ENCODE results near the gene MEF2D. TPM values are rescaled to one million over a fixed set of nuclear protein-coding genes. Genes with fewer than 3 reads are reported as not detected.

MEF2D gene
- total and polyA plus RNA-seq, 9 donors = 16.8 to 75.3 (median 58.2) TPM

DNA sequence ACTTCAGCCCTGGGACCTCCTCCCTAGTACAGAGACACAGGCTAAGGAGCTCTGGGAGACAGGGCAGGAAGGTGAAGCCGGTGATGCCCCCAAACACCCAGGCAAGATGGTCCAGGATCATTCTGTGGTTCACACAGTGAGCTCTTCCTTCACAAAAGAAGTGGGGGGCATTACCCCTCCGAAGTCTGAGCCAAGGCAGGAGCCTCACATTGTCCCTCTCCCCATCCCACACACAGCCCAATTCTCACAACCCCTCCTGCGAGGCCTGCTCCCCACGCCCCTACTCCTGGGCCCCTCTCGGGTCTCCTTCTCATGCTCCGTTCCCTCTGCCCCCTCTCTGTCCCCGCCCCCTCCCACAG lies 10.7 kb downstream of the MEF2D start:
- Histone ChIP-seq H3K9me3 (replicated peaks; ENCODE audit: control insufficient read depth, low read depth, low read length) (no peaks in the 10 kb centered on the region), H3K27ac (ENCODE audit: low read length) (peak overlapping the region; percentile 95), H3K36me3 (ENCODE audit: control insufficient read depth, insufficient read depth, low read length) (peaks cover 33% of the 10 kb centered on the region), H3K4me3 (ENCODE audit: low read length) (peak overlapping the region; percentile 23), H3K4me1 (ENCODE audit: control insufficient read depth, insufficient read depth, low read length) (peaks cover 80% of the 10 kb centered on the region), H3K27me3 (ENCODE audit: control insufficient read depth, insufficient read depth, low read length) (no peaks in the 10 kb centered on the region)
- 16% methylated on average over 7 of the region's 7 CpGs for WGBS (ENCODE audit: insufficient coverage)
- no peak for DNase-seq

DNA sequence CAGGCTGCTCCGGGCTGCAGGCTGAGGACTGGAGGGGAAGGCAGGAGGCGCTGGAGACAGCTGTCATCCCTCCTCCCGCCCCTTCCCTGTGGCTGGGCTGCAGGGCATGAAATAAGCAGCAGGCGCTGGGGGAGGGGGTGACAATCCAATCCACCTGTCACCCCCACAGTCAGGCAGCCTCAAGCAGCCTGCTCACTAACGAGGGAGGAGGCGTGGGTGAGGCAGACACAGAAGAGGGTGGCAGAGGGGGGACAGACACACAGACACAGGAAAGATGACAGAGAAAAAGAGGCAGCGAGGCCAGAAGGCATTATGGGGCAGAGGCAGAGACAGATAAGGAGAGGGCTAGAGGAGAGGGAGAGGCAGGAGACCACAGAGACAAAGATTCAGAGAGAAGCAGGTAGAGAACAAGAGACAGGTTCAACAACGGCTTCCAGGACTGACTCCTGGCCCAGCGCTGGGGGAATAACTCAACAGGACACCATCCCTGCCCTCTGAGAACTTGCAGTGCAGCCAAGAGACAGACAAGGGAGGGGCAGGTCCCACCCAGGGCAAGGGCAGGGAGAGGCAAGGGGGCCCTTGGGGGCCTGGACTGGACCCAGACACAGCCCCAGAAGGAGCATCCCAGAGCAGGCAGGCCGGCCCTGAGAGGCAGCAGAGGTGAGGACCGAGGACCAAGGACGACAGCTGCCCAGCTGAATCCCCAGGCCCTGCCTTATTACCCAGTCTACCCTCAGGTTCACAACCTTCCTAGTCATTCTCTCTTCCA lies 11.2 kb downstream of the MEF2D start:
- H3K9me3 ChIP-seq (replicated peaks; ENCODE audit: control insufficient read depth, low read depth, low read length) = no peaks in the 10 kb centered on the region
- H3K27me3 ChIP-seq (ENCODE audit: control insufficient read depth, insufficient read depth, low read length) = no peaks in the 10 kb centered on the region
- peak; percentile 88 for DNase-seq
- 26% methylated on average over 4 of the region's 12 CpGs for WGBS (ENCODE audit: insufficient coverage)
- peak overlapping the region; percentile 95 for H3K27ac ChIP-seq (ENCODE audit: low read length)
- peak overlapping the region; percentile 23 for H3K4me3 ChIP-seq (ENCODE audit: low read length)
- peaks cover 75% of the 10 kb centered on the region for H3K4me1 ChIP-seq (ENCODE audit: control insufficient read depth, insufficient read depth, low read length)
- peaks cover 33% of the 10 kb centered on the region for H3K36me3 ChIP-seq (ENCODE audit: control insufficient read depth, insufficient read depth, low read length)

DNA sequence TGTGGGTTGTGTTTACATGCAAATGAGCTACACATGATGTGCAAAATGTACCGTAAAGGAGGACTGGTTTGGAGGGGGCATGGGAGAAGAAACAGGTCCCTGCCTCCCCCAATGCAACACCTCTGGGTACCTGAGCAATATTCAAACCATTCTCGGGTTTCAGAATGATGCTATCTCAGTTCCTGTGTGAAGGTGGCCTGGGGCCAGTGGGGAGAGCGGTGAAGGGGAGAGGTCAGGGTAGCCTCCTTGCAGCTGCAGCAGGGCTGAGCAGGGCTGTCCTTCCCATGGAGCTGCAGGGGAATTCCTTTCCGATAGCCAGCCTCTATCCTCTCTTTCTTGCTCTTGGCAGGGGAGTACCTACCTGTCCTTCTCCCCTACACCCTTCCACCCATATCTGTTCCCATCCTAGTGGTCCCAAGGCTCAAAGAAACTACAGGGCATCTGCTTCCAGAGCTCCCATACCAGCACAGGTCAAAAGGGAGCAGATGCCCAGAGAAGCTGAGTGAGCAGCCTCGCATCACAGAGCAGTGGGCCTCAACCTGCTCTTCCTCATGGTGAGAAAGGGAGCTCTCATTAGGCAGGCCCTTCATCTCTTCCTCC lies 11.9 kb downstream of the MEF2D start:
- Histone ChIP-seq H3K4me1 (ENCODE audit: control insufficient read depth, insufficient read depth, low read length) (peaks cover 68% of the 10 kb centered on the region), H3K9me3 (replicated peaks; ENCODE audit: control insufficient read depth, low read depth, low read length) (no peaks in the 10 kb centered on the region), H3K27me3 (ENCODE audit: control insufficient read depth, insufficient read depth, low read length) (no peaks in the 10 kb centered on the region), H3K4me3 (ENCODE audit: low read length) (no peak overlapping the region), H3K36me3 (ENCODE audit: control insufficient read depth, insufficient read depth, low read length) (peaks cover 37% of the 10 kb centered on the region), H3K27ac (ENCODE audit: low read length) (peak overlapping the region; percentile 56)
- no peak for DNase-seq
- 50% methylated on average over 2 of the region's 5 CpGs for WGBS (ENCODE audit: insufficient coverage)

DNA sequence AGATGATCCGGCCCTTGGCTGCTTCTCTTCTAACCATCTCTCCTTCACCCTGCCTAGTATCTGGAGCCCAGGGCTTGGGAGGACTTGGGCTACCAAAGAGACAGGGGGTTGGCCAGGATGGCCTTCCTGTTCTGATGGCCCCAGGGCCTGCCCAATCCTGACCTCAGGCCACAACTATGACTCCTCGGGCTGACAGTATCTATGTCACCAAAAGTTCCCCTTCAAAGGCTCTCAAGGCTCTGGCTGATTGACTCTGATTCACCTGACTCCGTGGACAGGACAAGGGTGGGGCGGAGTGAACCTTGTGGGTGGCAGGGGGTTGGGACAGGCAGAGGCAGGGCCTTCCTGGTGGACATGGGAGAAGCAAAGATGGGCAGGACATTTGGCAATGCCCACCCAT lies 12.7 kb downstream of the MEF2D start:
- WGBS (ENCODE audit: insufficient coverage) = 67% methylated on average over 1 of the region's 4 CpGs
- Histone ChIP-seq H3K27ac (ENCODE audit: low read length) (no peak overlapping the region), H3K4me3 (ENCODE audit: low read length) (no peak overlapping the region), H3K9me3 (replicated peaks; ENCODE audit: control insufficient read depth, low read depth, low read length) (no peaks in the 10 kb centered on the region), H3K27me3 (ENCODE audit: control insufficient read depth, insufficient read depth, low read length) (no peaks in the 10 kb centered on the region), H3K4me1 (ENCODE audit: control insufficient read depth, insufficient read depth, low read length) (peaks cover 60% of the 10 kb centered on the region), H3K36me3 (ENCODE audit: control insufficient read depth, insufficient read depth, low read length) (peaks cover 45% of the 10 kb centered on the region)
- DNase-seq = no peak

DNA sequence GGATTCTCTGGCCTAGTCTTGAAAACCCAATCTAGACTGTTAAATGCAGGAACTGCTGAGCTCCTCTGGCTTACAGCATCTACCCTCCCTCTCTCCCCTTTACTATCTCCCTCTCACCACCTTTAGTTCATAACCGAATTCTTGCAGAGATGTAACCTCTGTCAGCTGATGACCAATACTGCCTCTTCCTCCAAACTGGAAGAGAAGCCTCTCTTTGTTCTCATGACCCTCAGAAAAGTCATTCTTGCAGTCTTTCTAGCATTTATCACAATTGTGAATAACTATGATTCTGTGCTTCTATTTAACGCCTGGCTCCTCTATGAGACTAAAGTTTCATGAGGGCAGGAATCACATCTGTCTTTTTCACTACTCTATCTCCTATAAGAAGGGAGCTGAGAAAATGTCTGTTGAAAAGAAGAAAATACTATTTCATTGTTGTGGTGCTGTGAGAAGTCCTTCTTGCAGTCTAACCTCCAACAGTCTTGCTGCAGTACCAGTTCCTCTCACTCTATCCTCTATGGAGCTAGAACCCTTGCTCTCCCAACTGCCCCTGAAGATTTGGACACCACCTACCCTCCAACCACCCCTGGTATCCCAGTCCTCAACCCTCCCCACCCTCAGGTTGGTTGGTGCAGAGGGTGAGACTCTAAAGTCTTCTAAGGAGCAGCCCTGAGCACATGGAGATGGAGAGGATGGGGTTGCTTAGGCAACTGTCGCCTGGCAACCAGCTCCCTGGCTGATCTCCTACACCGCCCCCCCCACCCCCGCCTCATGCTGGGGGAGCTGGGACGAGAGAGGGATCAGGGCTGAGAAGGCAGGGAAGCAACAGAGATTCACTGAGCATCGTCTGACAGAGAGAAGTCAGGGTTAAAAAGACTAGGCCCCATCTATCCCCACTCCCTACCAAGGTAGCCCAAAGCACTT lies 13.9 kb downstream of the MEF2D start:
- peaks cover 52% of the 10 kb centered on the region for H3K36me3 ChIP-seq (ENCODE audit: control insufficient read depth, insufficient read depth, low read length)
- WGBS (ENCODE audit: insufficient coverage) = 67% methylated on average over 1 of the region's 7 CpGs
- H3K4me1 ChIP-seq (ENCODE audit: control insufficient read depth, insufficient read depth, low read length) = peaks cover 48% of the 10 kb centered on the region
- no peak for DNase-seq
- H3K4me3 ChIP-seq (ENCODE audit: low read length) = no peak overlapping the region
- H3K9me3 ChIP-seq (replicated peaks; ENCODE audit: control insufficient read depth, low read depth, low read length) = no peaks in the 10 kb centered on the region
- H3K27ac ChIP-seq (ENCODE audit: low read length) = no peak overlapping the region
- no peaks in the 10 kb centered on the region for H3K27me3 ChIP-seq (ENCODE audit: control insufficient read depth, insufficient read depth, low read length)

DNA sequence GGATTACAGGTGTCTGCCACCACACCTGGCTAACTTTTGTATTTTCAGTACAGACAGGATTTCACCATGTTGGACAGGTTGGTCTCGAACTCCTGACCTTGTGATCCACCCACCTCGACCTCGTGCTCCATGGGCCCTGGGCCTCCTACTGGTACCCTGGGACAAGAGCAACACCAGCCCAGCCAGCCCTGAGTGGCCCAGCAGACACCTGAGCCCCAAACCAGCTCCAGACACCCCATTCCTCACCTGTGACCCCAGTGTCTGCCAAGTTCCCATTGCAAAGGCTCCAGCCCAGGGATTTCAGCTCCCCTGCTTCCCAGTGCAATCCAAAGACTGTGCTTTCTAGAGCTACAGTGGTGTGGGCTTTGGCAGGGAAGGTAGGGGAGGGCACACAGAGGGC lies 14.6 kb downstream of the MEF2D start:
- no peak for DNase-seq
- 92% methylated on average over 3 of the region's 3 CpGs for WGBS (ENCODE audit: insufficient coverage)
- peaks cover 54% of the 10 kb centered on the region for H3K36me3 ChIP-seq (ENCODE audit: control insufficient read depth, insufficient read depth, low read length)
- no peak overlapping the region for H3K4me3 ChIP-seq (ENCODE audit: low read length)
- H3K27ac ChIP-seq (ENCODE audit: low read length) = no peak overlapping the region
- H3K9me3 ChIP-seq (replicated peaks; ENCODE audit: control insufficient read depth, low read depth, low read length) = no peaks in the 10 kb centered on the region
- peaks cover 45% of the 10 kb centered on the region for H3K4me1 ChIP-seq (ENCODE audit: control insufficient read depth, insufficient read depth, low read length)
- no peaks in the 10 kb centered on the region for H3K27me3 ChIP-seq (ENCODE audit: control insufficient read depth, insufficient read depth, low read length)

GRCh38 chr1:156484480-156485058 lies 16.0 kb downstream of the MEF2D start:
- 88% methylated on average over 5 of the region's 6 CpGs for WGBS (ENCODE audit: insufficient coverage)
- no peak for DNase-seq
- Histone ChIP-seq H3K4me3 (ENCODE audit: low read length) (no peak overlapping the region), H3K36me3 (ENCODE audit: control insufficient read depth, insufficient read depth, low read length) (peaks cover 67% of the 10 kb centered on the region), H3K27ac (ENCODE audit: low read length) (no peak overlapping the region), H3K27me3 (ENCODE audit: control insufficient read depth, insufficient read depth, low read length) (no peaks in the 10 kb centered on the region), H3K9me3 (replicated peaks; ENCODE audit: control insufficient read depth, low read depth, low read length) (no peaks in the 10 kb centered on the region), H3K4me1 (ENCODE audit: control insufficient read depth, insufficient read depth, low read length) (peaks cover 33% of the 10 kb centered on the region)

GRCh38 chr1:156483397-156483796 lies 17.2 kb downstream of the MEF2D start:
- Histone ChIP-seq H3K36me3 (ENCODE audit: control insufficient read depth, insufficient read depth, low read length) (peaks cover 75% of the 10 kb centered on the region), H3K27me3 (ENCODE audit: control insufficient read depth, insufficient read depth, low read length) (no peaks in the 10 kb centered on the region), H3K9me3 (replicated peaks; ENCODE audit: control insufficient read depth, low read depth, low read length) (no peaks in the 10 kb centered on the region), H3K4me1 (ENCODE audit: control insufficient read depth, insufficient read depth, low read length) (peaks cover 22% of the 10 kb centered on the region), H3K4me3 (ENCODE audit: low read length) (no peak overlapping the region), H3K27ac (ENCODE audit: low read length) (no peak overlapping the region)
- WGBS (ENCODE audit: insufficient coverage) = 85% methylated on average over 2 of the region's 2 CpGs
- DNase-seq = no peak

- H3K36me3 ChIP-seq (ENCODE audit: control insufficient read depth, insufficient read depth, low read length) = peaks cover 80% of the 10 kb centered on the region
- H3K27me3 ChIP-seq (ENCODE audit: control insufficient read depth, insufficient read depth, low read length) = no peaks in the 10 kb centered on the region
- H3K9me3 ChIP-seq (replicated peaks; ENCODE audit: control insufficient read depth, low read depth, low read length) = no peaks in the 10 kb centered on the region
- DNase-seq = no peak
- no peak overlapping the region for H3K27ac ChIP-seq (ENCODE audit: low read length)
- no peak overlapping the region for H3K4me3 ChIP-seq (ENCODE audit: low read length)
- H3K4me1 ChIP-seq (ENCODE audit: control insufficient read depth, insufficient read depth, low read length) = peaks cover 23% of the 10 kb centered on the region
- WGBS (ENCODE audit: insufficient coverage) = 87% methylated on average over 10 of the region's 19 CpGs
Observed at GRCh38 chr1:156482276-156482675, 18.3 kb downstream of the MEF2D start.

DNA sequence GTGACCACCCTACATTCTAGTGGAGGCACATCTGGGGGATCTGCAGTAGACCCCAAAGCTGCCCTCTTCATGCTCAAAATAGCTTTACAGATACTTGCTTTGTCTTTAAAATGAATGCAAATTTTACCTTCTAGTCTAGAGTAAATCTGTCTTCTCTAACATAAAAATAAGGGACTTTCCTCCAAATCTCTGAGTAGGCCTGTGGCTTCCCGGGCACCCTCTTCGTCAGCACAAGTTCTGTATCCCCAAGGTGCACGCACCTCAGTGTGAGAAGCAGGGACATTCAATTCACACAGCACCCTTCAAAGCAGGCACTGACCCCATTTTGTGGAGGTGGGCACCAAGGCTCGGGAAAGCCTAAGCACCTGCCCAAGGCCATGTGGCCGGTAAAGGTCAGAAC lies 19.0 kb downstream of the MEF2D start:
- no peaks in the 10 kb centered on the region for H3K9me3 ChIP-seq (replicated peaks; ENCODE audit: control insufficient read depth, low read depth, low read length)
- H3K36me3 ChIP-seq (ENCODE audit: control insufficient read depth, insufficient read depth, low read length) = peaks cover 87% of the 10 kb centered on the region
- WGBS (ENCODE audit: insufficient coverage) = 82% methylated on average over 2 of the region's 5 CpGs

More for the DNA sequence above, 19.0 kb downstream of the MEF2D start:
- Histone ChIP-seq H3K4me1 (ENCODE audit: control insufficient read depth, insufficient read depth, low read length) (peaks cover 29% of the 10 kb centered on the region), H3K27me3 (ENCODE audit: control insufficient read depth, insufficient read depth, low read length) (no peaks in the 10 kb centered on the region), H3K27ac (ENCODE audit: low read length) (no peak overlapping the region), H3K4me3 (ENCODE audit: low read length) (no peak overlapping the region)
- DNase-seq = no peak

All from muscle of leg (tissue), 11 donors.